GM12875 (cell line): ENCODE results near the gene GPS1.

Experiments
- H3K4me3 ChIP-seq: one replicate; pipeline ENCODE4 v1.5.1; 2011; ENCODE audit warnings: low read depth, low read length, control low read depth
- CTCF ChIP-seq: IDR thresholded peaks from 2 replicates; pipeline ENCODE4 v1.5.1; 2011; ENCODE audit warnings: low read depth, mild to moderate bottlenecking, control low read depth, inconsistent platforms, low read length, moderate library complexity, borderline replicate concordance; ENCODE audit not compliant: insufficient read depth

Gene GPS1

GRCh38 chr17:82029990-82030469 lies 21.7 kb upstream of the GPS1 start:
- H3K4me3 ChIP-seq = no peak overlapping the region
- TF ChIP-seq CTCF = no peak

- peak; percentile 94 for TF ChIP-seq CTCF
These were observed 21.0 kb upstream of the GPS1 start for GRCh38 chr17:82030470-82031302.

GRCh38 chr17:82031303-82031884 lies 20.3 kb upstream of the GPS1 start, which contains the start of gene RAC3:
Gene RAC3, plus strand, starts transcription at chr17:82031678. Its CDS starts 84 bp downstream, at chr17:82031762.
- TF ChIP-seq CTCF = no peak
- H3K4me3 ChIP-seq = peak within 1 kb of the TSS; percentile 46

More at GRCh38 chr17:82030470-82031302, 21.0 kb upstream of the GPS1 start:
- H3K4me3 ChIP-seq = peak overlapping the region; percentile 46

- H3K4me3 ChIP-seq = peak overlapping the region; percentile 36
- TF ChIP-seq CTCF = no peak
These were observed 19.6 kb upstream of the GPS1 start for GRCh38 chr17:82031885-82032627.

GRCh38 chr17:82033359-82034085 lies 18.2 kb upstream of the GPS1 start:
- no peak overlapping the region for H3K4me3 ChIP-seq
- TF ChIP-seq CTCF = no peak

GRCh38 chr17:82034371-82035011 lies 17.2 kb upstream of the GPS1 start:
- TF ChIP-seq CTCF = no peak
- no peak overlapping the region for H3K4me3 ChIP-seq
